Measurements from ENCODE around the gene SF3A2.

Gene SF3A2

DNA sequence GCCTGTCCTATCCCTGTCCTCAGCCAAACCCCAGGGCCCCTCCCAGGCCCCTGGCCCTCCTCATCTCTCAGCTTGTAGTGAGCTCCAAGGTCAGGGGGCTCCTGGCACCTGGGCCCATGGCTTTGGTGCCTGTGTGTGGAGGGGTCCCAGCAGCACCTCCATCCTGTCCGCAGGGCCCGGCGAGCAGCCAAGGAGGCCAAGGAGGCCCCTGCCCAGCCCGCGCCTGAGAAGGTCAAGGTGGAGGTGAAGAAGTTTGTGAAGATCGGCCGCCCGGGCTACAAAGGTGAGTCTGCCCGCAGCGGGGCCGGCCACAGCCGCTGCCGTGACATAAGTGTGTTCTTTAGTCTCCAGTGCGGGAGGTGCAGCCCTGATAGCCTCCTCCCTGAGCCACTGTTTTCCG lies 8.6 kb downstream of the SF3A2 start:
- no peak overlapping the region for H3K4me3 ChIP-seq (replicated peaks; ENCODE audit: low read depth, low read length)
- TF ChIP-seq CTCF (IDR thresholded peaks at IDR 0.05; ENCODE audit: low read depth, low read length, missing control alignments) = no peak
- no peak for DNase-seq (ENCODE audit: extremely low read depth, low read depth)

GRCh38 chr19:2246014-2246620 lies 9.5 kb downstream of the SF3A2 start:
- H3K4me3 ChIP-seq (replicated peaks; ENCODE audit: low read depth, low read length) = no peak overlapping the region

DNA sequence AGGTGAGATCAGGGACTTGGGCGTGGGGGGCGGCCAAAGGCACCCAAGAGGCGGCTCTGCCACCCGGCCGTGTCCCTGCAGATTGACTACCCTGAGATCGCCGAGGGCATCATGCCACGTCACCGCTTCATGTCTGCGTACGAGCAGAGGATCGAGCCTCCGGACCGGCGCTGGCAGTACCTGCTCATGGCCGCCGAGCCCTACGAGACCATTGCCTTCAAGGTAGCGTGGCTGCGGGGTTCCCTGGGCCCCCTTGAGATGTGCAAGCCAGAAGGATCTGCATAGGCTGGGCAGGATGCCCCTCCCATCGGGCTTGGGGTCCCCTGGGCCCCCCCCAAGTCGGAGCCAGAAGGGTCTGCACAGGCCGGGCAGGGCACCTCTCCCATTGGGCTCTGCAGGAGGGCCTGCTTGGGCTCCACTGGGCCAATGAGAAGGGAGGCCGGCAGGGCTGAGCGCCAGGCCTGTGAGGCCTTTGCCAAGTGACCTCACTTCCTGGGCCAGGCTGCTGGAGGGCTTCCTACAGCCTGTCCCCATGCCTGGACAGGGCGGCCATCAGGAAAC lies 10.3 kb downstream of the SF3A2 start:
- no peak for TF ChIP-seq CTCF (IDR thresholded peaks at IDR 0.05; ENCODE audit: low read depth, low read length, missing control alignments)
- no peak overlapping the region for H3K4me3 ChIP-seq (replicated peaks; ENCODE audit: low read depth, low read length)
- no peak for DNase-seq (ENCODE audit: extremely low read depth, low read depth)

More at GRCh38 chr19:2246014-2246620, 9.5 kb downstream of the SF3A2 start:
- TF ChIP-seq CTCF (IDR thresholded peaks at IDR 0.05; ENCODE audit: low read depth, low read length, missing control alignments) = no peak
- DNase-seq (ENCODE audit: extremely low read depth, low read depth) = no peak

- TF ChIP-seq CTCF (IDR thresholded peaks at IDR 0.05; ENCODE audit: low read depth, low read length, missing control alignments) = no peak
- no peak overlapping the region for H3K4me3 ChIP-seq (replicated peaks; ENCODE audit: low read depth, low read length)
- DNase-seq (ENCODE audit: extremely low read depth, low read depth) = no peak
Measured at GRCh38 chr19:2247433-2248101, 10.9 kb downstream of the SF3A2 start.

GRCh38 chr19:2248136-2249009 lies 11.7 kb downstream of the SF3A2 start:
- no peak for TF ChIP-seq CTCF (IDR thresholded peaks at IDR 0.05; ENCODE audit: low read depth, low read length, missing control alignments)
- no peak for DNase-seq (ENCODE audit: extremely low read depth, low read depth)
- no peak overlapping the region for H3K4me3 ChIP-seq (replicated peaks; ENCODE audit: low read depth, low read length)

DNA sequence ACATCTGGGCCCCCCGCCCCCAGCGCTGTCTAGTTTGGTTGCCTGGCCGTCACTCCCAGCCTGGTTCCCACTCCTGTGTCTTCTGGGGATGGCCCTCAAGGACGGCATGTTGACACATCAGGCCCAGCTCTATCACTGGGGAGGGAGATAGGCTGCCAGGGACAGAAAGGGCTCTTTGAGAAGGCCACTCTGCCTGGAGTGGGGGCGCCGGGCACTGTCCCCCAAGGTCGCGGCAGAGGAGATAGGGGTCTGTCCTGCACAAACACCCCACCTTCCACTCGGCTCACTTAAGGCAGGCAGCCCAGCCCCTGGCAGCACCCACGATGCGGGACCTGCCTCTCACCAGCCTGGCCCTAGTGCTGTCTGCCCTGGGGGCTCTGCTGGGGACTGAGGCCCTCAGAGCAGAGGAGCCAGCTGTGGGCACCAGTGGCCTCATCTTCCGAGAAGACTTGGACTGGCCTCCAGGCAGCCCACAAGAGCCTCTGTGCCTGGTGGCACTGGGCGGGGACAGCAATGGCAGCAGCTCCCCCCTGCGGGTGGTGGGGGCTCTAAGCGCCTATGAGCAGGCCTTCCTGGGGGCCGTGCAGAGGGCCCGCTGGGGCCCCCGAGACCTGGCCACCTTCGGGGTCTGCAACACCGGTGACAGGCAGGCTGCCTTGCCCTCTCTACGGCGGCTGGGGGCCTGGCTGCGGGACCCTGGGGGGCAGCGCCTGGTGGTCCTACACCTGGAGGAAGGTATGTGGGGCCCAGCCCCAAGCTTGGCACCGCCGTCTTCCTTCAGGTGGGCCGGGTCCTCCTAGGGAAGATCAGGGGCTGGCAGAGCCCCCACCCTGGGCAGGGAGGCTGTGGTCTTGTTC lies 12.6 kb downstream of the SF3A2 start, which contains the start of gene AMH:
TSS of gene AMH (plus strand) at position 314 of the 857 bp plus-strand sequence. CDS start at position 324, 10 bp downstream.
- no peak for TF ChIP-seq CTCF (IDR thresholded peaks at IDR 0.05; ENCODE audit: low read depth, low read length, missing control alignments)
- DNase-seq (ENCODE audit: extremely low read depth, low read depth) = no peak

More for the DNA sequence above, 12.6 kb downstream of the SF3A2 start, which contains the start of gene AMH:
- H3K4me3 ChIP-seq (replicated peaks; ENCODE audit: low read depth, low read length) = no peak within 1 kb of the TSS
